ENCODE data around the gene ANKRD33B. TPM values are rescaled to one million over a fixed set of nuclear protein-coding genes. Genes with fewer than 3 reads are reported as not detected.
A peak's percentile ranks its signal among the peaks of the same experiment; 100 is the strongest.
"Not testable (repeated sequence)": the region's sequence is repeated elsewhere in the genome, so short reads cannot be mapped to it uniquely, and the experiment has no call there.

The ANKRD33B gene
- under 1 TPM in 2 of 3 donors, not detected in 1; 0.13 to 0.15 TPM for polyA plus RNA-seq

- Mint-ChIP-seq H3K4me1 (peaks cover 12 to 15% of the 10 kb centered on the region in 2 donors), H3K4me3 (peak within 1 kb of the TSS; percentile 82 to 91 (median 86)), H3K27me3 (ENCODE audit: low read depth in 3 of 3) (peaks cover 0 to 5% (median 4%) of the 10 kb centered on the region in 3 donors), H3K27ac (peak within 1 kb of the TSS in 1 of 6 donors; percentile 48), H3K36me3 (no peaks in the 10 kb centered on the region), H3K9me3 (no peaks in the 10 kb centered on the region)
- DNase-seq = peak; percentile 66 to 72 (median 70)
These were observed at the start of gene ANKRD33B for GRCh38 chr5:10563945-10564837. ANKRD33B (plus strand) TSS chr5:10564070; CDS start chr5:10564468, 398 bp downstream.

DNA sequence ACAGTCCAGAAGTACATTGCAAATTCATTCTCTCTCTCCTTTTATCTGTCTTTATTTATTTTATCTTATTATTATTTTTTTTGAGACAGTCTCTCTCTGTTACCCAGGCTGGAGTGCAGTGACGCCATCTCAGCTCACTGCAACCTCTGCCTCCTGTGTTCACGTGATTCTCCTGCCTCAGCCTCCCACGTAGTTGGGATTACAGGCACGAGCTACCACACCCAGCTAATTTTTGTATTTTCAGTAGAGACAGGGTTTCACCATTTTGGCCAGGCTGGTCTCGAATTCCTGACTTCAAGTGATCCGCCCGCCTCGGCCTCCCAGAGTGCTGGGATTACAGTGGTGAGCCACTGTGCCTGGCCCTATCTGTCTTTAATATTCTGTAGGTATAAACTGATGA, 49.3 kb upstream of the ANKRD33B start:
- not testable (repeated sequence) for H3K4me3 Mint-ChIP-seq

GRCh38 chr5:10515492-10515891, 48.4 kb upstream of the ANKRD33B start:
- Mint-ChIP-seq H3K27me3 (ENCODE audit: low read depth in 3 of 3) (peaks cover 0 to 7% (median 3%) of the 10 kb centered on the region in 3 donors), H3K9me3 (peaks cover 0 to 2% (median 0%) of the 10 kb centered on the region in 6 donors), H3K4me3 (no peak overlapping the region), H3K4me1 (no peaks in the 10 kb centered on the region), H3K27ac (no peak overlapping the region), H3K36me3 (peaks cover 0 to 4% (median 0%) of the 10 kb centered on the region in 3 donors)
- no peak for DNase-seq

More for the DNA sequence above, 49.3 kb upstream of the ANKRD33B start:
- DNase-seq; H3K27me3 Mint-ChIP-seq (ENCODE audit: low read depth in 3 of 3); H3K9me3 Mint-ChIP-seq; H3K27ac Mint-ChIP-seq; H3K4me1 Mint-ChIP-seq; H3K36me3 Mint-ChIP-seq: not testable (repeated sequence)

- Mint-ChIP-seq H3K36me3 (peaks cover 0 to 4% (median 0%) of the 10 kb centered on the region in 3 donors), H3K9me3 (peaks cover 0 to 2% (median 0%) of the 10 kb centered on the region in 6 donors), H3K27ac (no peak overlapping the region), H3K4me3 (no peak overlapping the region), H3K4me1 (no peaks in the 10 kb centered on the region), H3K27me3 (ENCODE audit: low read depth in 3 of 3) (peaks cover 0 to 3% (median 1%) of the 10 kb centered on the region in 3 donors)
- DNase-seq = no peak
These were observed 45.5 kb upstream of the ANKRD33B start for GRCh38 chr5:10518347-10518746.

GRCh38 chr5:10519729-10520128, 44.1 kb upstream of the ANKRD33B start:
- H3K36me3 Mint-ChIP-seq = peaks cover 0 to 4% (median 0%) of the 10 kb centered on the region in 3 donors
- peaks cover 0 to 2% (median 0%) of the 10 kb centered on the region in 6 donors for H3K9me3 Mint-ChIP-seq
- no peak for DNase-seq
- no peak overlapping the region for H3K27ac Mint-ChIP-seq
- peaks cover 1 to 6% (median 1%) of the 10 kb centered on the region in 3 donors for H3K27me3 Mint-ChIP-seq (ENCODE audit: low read depth in 3 of 3)
- no peak overlapping the region for H3K4me3 Mint-ChIP-seq
- no peaks in the 10 kb centered on the region for H3K4me1 Mint-ChIP-seq

DNA sequence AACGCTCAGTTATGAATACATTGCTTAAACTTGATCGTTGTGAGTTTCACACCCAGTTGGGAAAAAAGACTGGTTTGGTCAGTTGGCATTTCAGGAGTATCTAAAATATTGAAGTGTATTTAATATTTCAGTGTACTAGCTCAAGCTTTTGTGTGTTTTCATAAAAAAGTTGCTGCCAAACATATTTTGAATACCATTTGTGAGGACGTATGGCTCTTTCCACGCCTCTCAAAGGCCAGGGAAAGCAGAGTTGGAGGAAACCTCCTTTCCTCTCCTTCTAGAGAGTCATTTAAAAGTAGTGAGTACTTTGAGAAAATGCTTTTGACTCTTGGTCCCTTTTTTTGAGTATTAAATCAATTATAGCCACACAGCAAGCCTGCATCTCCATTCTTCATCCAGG, 43.2 kb upstream of the ANKRD33B start:
- Mint-ChIP-seq H3K4me1 (no peaks in the 10 kb centered on the region), H3K27ac (no peak overlapping the region), H3K27me3 (ENCODE audit: low read depth in 3 of 3) (peaks cover 1 to 3% (median 1%) of the 10 kb centered on the region in 3 donors), H3K36me3 (peaks cover 0 to 4% (median 0%) of the 10 kb centered on the region in 3 donors), H3K9me3 (peaks cover 0 to 2% (median 0%) of the 10 kb centered on the region in 6 donors), H3K4me3 (no peak overlapping the region)
- DNase-seq = no peak

- Mint-ChIP-seq H3K9me3 (peaks cover 0 to 2% (median 0%) of the 10 kb centered on the region in 6 donors), H3K4me1 (no peaks in the 10 kb centered on the region), H3K4me3 (no peak overlapping the region), H3K27ac (no peak overlapping the region), H3K36me3 (peaks cover 0 to 4% (median 0%) of the 10 kb centered on the region in 3 donors), H3K27me3 (ENCODE audit: low read depth in 3 of 3) (peaks cover 1 to 3% (median 3%) of the 10 kb centered on the region in 3 donors)
- DNase-seq = no peak
These were observed 42.2 kb upstream of the ANKRD33B start for GRCh38 chr5:10521466-10522223.

GRCh38 chr5:10522224-10522611, 41.7 kb upstream of the ANKRD33B start:
- Mint-ChIP-seq H3K4me1 (no peaks in the 10 kb centered on the region), H3K27ac (no peak overlapping the region), H3K36me3 (peaks cover 0 to 4% (median 0%) of the 10 kb centered on the region in 3 donors)

GRCh38 chr5:10524376-10525123, 39.3 kb upstream of the ANKRD33B start:
- Mint-ChIP-seq H3K4me3 (no peak overlapping the region), H3K9me3 (no peaks in the 10 kb centered on the region), H3K4me1 (no peaks in the 10 kb centered on the region), H3K27ac (no peak overlapping the region), H3K27me3 (ENCODE audit: low read depth in 3 of 3) (peaks cover 1 to 5% (median 3%) of the 10 kb centered on the region in 3 donors), H3K36me3 (no peaks in the 10 kb centered on the region)
- DNase-seq = no peak

More at GRCh38 chr5:10522224-10522611, 41.7 kb upstream of the ANKRD33B start:
- no peak for DNase-seq
- Mint-ChIP-seq H3K9me3 (peaks cover 0 to 2% (median 0%) of the 10 kb centered on the region in 6 donors), H3K27me3 (ENCODE audit: low read depth in 3 of 3) (peaks cover 1 to 3% (median 3%) of the 10 kb centered on the region in 3 donors), H3K4me3 (no peak overlapping the region)

GRCh38 chr5:10525124-10525495, 38.8 kb upstream of the ANKRD33B start:
- Mint-ChIP-seq H3K4me1 (no peaks in the 10 kb centered on the region), H3K4me3 (no peak overlapping the region), H3K36me3 (no peaks in the 10 kb centered on the region), H3K27ac (no peak overlapping the region), H3K27me3 (ENCODE audit: low read depth in 3 of 3) (peaks cover under 1 to 5% (median 3%) of the 10 kb centered on the region in 3 donors), H3K9me3 (no peaks in the 10 kb centered on the region)
- DNase-seq = no peak

GRCh38 chr5:10527281-10527950, 36.5 kb upstream of the ANKRD33B start:
- Mint-ChIP-seq H3K27ac (no peak overlapping the region), H3K4me3 (no peak overlapping the region)

GRCh38 chr5:10528056-10528816, 35.6 kb upstream of the ANKRD33B start:
- Mint-ChIP-seq H3K4me1 (peaks cover 0 to 7% of the 10 kb centered on the region in 2 donors), H3K27me3 (ENCODE audit: low read depth in 3 of 3) (peaks cover 4 to 11% (median 6%) of the 10 kb centered on the region in 3 donors), H3K36me3 (no peaks in the 10 kb centered on the region), H3K4me3 (no peak overlapping the region), H3K27ac (no peak overlapping the region), H3K9me3 (no peaks in the 10 kb centered on the region)
- no peak for DNase-seq

More at GRCh38 chr5:10527281-10527950, 36.5 kb upstream of the ANKRD33B start:
- no peak for DNase-seq
- Mint-ChIP-seq H3K36me3 (no peaks in the 10 kb centered on the region), H3K4me1 (peaks cover 0 to 2% of the 10 kb centered on the region in 2 donors), H3K9me3 (no peaks in the 10 kb centered on the region), H3K27me3 (ENCODE audit: low read depth in 3 of 3) (peaks cover 3 to 6% (median 5%) of the 10 kb centered on the region in 3 donors)

Data from immature natural killer cell (primary cell).